NCI-H446 (cell line): ENCODE measurements around the gene CFAP157.

Experiments used
- DNase-seq, 2 experiments: peaks; one replicate each; lab custom pipeline; 2025; lab: John Stamatoyannopoulos, UW

CFAP157 gene

DNA sequence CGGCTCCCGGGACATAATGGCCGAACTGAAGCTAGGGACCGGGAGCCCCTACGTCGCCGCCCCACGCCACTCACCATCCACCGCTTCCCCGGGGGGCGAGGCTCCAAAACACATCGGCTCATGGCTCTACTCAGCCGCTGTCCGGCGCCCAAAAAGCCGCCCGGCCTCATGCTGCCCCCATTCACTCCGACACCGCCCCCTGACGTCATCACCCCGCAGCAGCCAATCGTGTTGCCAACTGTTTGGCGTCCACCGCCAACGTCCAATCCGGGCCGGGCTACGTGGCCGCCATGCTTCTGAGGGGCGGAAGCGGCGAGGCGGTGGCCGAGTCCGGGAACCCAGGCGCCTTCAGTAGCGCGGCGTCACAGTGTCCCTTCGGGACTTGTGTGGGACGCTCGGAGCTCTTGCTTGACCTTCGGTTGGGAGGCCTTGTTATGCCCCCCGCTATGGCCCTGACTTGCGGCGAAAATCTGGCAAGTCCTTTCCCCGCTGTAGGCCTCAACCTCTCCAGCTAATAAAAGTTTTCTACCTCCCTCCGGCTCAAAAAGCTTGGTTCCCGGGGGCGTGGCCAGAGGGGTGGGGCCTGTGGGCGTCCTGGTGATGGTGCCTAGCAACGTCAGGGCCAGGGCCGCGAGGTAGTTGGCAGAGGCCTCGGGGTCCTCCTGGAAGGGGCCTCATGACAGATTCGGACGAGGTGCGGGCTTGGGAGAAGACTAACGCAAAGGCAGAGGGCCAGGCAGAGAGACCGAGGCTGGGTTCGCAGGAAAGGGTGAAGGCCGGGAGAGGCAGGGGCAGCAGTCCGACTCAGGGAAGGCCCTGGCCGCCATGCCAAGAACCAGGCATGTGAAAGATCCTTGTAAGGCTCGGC lies 8.9 kb downstream of the CFAP157 start, which contains the start of the genes PTRH1 and TTC16:
PTRH1 (minus strand) TSS at position 194 of the 868 bp plus-strand sequence; CDS start at position 170, 24 bp downstream.
TTC16 (plus strand) TSS at position 610 of the 868 bp plus-strand sequence; CDS start at position 677, 67 bp downstream.
- peak; percentile 83 to 88 for DNase-seq

DNA sequence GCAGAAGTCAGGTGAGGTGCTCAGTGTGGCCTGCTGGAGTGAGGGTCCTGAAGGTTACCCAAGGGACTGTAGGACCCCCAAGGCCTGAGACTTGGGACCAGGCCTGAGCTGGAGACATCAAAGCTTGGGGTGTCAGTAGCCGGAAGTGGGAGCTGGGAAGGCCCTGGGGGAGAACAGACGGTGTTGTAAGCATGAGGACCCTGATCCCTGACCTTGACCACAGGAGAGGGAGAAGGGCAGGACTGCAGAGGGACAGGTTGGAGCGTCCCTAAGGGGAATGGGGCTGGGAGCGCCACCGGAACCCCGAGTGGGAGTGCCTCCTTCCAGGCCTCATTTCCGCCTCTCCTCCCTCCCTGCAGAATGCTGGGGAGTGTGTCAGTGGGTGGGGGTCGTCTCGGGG lies 9.6 kb downstream of the CFAP157 start:
- no peak for DNase-seq

DNA sequence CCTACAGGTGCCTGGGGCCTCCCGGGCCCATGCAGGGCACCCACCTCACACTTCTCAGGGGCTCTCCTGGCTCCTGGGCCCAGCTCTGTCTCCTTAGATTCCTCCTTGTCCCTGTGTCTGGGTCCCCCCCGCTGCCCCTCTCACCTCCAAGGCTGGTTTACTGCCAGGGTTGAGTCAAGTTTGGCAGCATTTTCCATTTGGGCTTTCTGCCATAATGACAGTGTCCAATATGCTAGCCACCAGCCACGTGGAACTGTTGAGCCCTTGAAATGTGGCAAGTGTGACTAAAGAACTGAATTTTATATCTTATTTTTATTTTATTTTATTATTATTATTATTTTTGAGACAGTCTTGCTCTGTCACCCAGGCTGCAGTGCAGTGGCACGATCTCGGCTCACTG lies 11.0 kb downstream of the CFAP157 start:
- peak in 1 of 2 experiments; percentile 58 for DNase-seq

DNA sequence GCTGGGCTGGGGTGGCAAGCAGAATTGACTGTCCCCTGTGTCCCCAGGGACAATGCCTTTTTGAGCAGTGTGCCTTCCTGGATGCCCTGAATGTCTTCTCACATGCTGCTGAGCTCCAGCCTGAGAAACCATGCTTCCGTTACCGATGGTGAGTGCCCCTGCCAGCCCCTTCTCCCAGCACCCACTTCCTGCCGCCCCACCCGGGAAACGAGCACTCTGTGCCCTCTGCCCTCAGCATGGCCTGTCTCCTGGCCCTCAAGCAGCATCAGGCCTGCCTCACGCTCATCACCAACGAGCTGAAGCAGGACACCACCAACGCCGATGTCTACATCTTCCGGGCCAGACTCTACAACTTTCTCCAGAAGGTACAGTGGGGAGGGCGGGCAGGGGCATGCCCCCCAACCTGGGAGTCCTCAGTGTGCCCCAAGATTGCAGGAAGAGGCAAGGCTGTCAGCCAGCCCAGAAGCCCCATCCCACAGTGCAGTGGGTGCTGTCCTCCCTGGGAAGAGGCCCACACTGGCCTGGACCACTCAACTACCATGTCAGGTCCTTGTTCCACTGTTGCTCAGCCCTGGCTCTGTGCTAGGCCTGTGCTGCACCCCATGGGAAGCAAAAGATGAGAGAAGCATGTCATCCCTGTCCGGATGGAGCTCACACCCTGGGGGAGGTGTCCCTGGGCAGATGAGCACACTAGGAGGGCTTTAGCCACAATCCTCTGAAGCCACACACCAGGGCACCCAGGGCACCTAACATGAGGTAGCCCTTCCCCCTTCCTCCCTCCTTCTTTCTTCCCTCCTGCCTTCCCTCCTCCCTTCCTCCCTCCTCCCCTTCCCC lies 13.5 kb downstream of the CFAP157 start:
- DNase-seq = no peak

DNA sequence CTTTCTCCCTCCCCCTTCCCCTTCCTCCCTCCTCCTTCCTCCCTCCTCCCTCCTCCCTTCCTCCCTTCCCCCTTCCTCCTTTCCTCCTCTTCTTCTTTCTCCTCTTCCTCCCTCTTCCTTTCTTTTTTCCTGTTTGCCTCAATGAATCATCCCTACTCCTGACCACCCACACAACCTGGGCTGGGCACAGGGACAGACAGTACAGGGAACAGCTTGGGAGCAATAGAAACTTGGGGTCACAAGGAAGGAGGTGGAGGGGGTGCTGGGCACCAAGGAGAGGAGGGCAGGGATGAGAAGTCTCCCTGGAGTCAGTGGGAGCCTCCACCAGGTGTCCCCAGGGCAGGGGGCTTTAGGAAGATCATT lies 14.1 kb downstream of the CFAP157 start:
- DNase-seq = no peak

DNA sequence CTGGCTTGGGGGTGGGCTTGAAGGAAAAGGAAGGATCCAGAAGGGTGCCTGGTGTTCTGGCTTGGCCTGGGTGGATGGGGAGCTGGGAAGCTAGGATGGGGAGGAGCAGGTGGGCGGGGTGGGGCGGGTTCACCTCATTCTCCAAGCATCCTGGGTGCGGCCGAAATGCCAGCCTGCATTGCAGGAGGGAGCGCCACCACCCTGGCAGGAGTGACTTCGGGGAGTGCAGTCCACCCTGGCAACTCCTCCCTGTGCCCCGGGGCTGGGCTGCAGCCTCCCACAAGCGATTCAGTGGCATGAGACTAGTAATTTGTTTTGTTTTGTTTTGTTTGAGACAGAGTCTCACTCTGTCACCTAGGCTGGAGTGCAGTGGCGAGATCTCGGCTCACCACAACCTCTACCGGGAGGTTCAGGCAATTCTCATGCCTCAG lies 14.6 kb downstream of the CFAP157 start:
- DNase-seq = no peak

DNA sequence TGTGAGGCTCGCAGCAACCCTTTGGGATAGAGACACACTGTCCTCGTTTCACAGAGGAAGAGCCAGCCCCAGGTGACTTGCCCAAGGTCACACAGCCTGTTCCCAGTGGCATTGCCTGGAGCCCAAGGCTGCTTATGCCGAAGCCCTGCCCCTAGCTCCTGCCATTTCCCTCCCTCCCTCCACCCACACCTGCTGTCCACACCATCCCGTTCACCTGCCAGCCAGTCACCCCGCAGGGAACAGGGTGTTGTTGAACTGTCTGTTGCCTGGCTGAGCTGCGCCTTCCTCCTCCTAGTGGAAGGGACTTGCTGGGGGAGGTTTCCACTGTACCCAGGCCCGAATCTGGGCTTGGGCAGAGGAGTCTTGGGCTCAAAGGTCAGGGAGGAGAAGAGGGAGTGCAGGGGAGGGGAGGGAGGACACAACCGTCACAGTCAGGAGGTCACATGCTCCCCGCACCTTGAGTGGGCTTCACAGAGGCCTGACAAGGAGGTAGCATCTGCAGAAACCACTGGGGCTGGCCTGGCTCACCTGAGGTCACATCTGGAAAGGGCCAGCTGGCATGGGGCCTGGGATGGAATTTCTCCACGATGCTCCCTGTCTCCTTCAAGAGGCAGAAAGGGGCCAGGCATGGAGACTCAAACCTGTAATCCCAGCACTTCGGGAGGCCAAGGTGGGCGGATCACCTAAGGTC lies 15.4 kb downstream of the CFAP157 start:
- no peak for DNase-seq

DNA sequence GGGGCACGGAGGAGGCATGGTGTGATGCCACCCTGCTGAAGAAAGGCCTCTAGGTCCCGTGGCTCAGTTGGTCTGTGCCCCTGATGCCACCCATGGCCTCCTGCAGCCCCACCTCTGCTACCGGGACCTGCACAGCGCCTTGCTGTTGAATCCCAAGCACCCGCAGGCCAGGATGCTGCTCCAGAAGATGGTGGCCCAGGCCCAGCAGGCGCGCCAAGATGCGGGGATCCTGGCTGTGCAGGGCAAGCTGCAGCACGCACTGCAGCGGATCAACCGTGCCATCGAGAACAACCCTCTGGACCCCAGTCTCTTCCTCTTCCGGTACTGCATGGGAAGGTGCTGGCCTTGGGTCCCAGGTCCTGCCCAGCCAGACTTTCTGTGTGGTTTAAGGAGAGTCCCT lies 16.2 kb downstream of the CFAP157 start:
- DNase-seq = no peak

DNA sequence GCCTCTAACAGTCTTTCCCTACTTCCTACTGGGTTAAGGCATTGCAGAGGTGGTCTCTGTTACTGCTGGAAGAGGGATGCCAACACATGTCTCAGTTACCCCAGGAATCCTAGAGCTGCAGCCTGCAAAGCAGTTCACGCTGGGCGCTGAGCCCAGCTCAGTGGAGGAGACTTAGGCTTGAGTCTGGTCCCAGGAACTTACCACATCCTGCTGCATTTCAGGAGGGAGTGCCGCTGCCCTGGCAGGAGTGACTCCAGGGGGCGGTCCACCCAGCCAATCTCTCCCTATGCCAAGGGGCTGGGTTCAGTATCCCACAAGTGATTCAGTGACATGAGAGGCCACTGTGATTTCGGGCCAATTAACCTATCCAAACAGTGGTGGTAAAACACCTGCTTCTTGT lies 16.7 kb downstream of the CFAP157 start:
- DNase-seq = peak in 1 of 2 experiments; percentile 17

DNA sequence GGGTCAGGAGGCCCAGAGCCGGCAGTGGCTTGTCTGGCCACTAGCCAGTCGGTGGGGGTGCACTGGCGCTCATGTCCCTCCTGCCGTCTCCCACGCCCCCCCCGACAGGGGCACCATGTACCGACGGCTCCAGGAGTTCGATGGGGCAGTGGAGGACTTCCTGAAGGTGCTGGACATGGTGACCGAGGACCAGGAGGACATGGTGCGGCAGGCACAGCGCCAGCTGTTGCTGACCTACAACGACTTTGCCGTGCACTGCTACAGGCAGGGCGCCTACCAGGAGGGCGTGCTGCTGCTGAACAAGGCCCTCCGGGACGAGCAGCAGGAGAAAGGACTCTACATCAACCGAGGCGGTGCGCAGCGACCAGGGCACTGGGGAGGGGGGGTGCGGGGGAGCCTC lies 17.2 kb downstream of the CFAP157 start:
- no peak for DNase-seq

DNA sequence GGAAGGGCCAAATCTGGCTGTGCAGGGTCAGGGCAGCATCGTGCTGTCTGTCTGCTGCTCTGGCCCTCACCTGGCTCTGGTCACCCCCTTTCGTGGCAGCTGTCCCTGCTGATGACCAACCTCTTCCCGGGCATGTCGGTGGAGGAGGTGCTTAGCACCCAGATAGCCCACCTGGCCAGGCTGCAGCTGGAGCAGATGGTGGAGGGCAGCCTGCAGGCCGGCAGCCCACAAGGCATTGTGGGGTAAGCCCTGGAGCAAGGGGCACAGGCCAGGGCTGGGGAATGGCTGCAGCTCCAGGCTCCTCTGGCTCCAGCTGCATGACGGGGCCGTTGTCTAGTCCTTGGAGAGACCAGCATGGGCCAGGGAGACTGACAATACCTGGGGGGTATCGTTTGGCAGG lies 20.1 kb downstream of the CFAP157 start:
- no peak for DNase-seq

DNA sequence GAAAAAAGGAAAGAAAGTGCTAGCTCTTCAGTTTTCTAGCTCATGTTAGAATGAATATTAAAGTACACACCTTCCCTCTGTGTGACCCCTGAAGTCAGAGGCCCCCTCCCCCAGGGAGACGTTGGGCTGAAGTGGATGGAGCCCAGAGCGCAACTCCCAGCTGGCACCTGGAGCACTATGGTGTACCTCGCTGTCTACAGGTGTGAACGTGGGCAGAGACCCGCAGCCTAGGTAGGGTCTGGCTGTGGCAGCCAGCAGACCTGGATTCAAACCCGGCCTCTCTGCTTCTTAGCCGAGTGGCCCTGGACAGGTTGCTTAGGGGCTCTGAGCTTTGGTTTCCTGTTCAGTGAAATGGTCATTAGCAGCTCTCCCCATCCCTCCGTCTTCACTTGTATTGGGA lies 22.0 kb downstream of the CFAP157 start:
- DNase-seq = no peak

DNA sequence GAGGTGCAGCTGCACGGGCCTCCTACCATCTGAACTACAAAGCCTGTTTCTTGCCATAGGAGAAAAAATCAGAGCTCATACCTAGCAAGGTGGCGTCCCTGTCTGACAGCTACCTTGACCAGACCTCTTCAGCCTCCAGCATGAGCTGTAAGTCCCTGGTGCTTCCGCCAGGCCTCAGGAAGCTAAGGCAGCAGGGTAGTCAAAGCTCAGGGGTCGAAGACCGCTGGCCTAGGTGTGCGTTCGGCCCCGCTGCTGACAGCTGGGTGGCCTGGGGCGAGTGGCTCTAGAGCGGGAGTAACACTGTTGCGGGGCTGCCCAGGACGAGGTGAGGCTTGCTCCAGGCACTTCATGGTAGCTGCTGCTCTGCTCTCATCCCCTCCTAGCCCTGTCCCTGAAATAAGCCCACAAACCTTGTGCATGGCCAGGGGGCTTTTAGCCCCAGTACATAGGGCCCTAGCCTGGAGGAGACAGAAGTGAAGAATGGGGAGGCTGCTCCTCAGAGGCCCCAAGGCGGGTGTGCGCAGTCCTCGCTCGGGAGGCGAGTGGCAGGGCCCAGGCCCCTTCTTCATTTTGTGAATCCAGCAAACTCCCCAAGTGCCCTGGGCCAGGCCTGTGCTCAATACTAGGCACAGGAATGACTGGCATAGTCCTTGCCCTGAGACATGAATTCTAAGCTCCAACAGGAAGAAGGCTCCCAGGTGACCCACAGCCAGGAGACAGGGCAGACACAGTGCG lies 22.9 kb downstream of the CFAP157 start:
- DNase-seq = no peak

DNA sequence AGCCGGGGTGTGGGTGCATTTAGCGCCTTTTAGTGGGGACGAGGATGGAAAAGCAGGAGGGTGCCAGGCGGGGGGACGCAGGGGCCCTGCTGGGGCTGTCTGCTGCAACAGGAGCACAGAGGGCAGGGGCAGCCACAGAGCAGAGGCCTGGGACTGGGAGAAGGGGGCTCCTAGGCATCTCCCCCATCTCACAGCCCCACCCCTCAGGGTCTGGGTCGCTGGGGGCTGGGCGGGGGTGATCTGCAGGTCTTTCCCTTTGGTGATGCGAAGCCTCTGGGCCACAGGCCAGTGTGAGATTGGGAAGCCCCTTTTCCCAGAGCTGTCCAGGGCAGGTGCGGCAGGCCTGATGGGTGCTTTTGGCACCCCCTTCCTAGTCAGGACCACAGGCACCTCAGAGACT lies 23.5 kb downstream of the CFAP157 start:
- DNase-seq = no peak

DNA sequence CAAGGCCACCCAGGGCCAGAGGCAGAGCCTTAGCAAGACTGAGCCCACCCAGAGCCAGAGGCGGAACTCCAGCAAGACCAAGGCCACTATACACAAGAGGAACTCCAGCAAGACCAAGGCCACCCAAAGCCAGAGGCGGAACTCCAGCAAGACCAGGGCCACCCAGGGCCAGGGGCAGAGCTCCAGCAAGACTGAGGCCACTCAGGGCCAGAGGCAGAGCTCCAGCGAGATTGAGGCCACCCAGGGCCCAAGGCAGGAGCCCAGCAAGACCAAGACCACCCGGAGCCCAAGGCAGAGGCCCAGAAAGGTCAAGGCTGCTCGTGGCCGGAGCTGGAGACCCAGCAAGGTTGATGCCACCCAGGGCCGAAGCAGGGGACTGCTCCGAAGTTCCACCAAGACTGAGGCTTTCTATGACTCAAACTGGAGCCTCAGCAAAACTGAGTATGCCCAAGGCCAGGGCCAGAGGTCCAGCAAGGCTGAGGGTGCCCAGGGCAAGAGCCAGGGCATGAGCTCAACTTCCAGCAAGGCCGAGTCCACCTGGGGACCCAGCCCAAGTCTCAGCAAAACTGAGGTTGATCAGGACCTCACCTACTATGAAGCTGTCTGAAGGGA lies 24.1 kb downstream of the CFAP157 start:
- DNase-seq = no peak

DNA sequence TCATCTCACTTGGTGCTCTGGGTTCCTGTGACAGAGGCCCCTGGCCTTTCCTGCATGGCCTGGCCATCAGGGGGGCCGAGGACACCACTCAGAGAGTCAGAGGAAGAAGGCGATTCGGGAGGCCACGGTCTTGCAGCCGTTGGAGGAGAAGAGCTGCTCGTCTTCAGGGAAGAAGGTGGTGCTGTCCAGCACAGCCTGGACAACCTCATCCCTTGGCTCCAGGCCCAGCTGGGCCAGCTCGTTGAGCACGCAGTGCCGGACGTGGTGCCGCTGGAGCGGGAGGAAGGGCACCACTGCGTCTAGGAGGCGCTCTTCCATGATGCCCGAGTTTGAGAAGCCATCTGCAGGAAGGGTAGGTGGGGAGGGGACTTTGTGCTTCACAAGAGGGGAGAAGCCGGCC lies 25.1 kb downstream of the CFAP157 start:
- no peak for DNase-seq

DNA sequence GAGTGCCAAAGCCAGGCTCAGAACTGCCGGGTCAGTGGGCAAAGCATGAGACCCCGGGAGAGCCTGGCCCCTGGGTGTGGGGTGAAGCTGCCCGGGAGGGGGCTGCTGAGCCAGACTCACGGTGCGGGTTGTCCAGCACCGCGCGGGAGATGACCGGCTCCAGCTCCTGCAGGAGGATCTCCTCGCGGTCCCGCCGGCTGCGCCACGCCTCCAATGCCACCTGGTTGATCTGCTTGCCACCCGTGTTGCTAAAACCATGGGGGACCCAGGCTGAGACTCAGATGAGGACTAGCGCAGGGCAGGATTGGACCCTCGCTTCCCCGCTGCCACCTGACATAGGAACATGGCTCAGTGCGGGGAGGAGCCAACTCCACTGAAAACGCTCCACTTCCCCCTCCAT lies 25.7 kb downstream of the CFAP157 start:
- no peak for DNase-seq

DNA sequence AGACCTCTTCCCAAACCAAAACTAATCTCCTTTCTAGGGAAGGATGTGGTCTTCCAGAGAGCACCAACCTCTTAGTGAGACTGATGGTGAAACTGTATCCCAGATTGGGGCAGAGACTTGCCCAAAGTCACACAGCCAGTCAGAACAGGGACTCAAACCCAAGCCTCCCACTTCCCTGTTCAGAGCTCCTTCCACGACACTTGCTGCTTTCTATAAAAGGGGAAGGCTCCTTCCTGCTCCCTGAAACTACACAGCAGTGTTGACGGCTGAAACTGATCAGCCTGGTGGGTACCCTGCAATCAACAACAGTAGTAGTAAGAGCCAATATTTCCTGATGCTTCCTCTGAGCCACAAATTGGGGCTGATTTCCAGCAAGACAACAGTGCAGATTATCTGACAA lies 26.8 kb downstream of the CFAP157 start:
- no peak for DNase-seq

DNA sequence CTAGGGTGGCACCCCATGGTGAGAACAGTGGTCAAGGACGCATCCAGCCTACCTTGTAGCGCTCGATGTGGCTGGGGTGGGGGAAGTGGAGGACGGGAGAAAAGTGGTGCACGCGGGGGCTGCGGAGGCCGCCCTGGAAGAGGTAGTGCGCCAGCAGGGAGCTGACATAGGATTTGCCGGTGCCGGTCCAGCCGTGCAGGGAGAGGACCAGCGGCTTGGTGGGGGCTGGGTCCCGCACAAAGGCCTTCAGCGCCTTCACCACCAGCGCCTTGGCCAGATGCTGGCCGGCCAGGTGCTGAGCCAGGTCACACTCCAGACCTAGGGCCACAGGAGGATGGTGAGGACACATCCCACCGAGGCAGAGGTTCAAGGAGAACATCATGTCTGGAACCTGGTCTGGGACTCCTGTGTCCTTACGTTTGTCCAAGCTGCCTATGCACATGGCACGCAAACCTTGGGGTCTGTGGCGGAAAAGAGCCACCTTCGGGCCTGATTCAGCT lies 27.5 kb downstream of the CFAP157 start:
- DNase-seq = no peak

DNA sequence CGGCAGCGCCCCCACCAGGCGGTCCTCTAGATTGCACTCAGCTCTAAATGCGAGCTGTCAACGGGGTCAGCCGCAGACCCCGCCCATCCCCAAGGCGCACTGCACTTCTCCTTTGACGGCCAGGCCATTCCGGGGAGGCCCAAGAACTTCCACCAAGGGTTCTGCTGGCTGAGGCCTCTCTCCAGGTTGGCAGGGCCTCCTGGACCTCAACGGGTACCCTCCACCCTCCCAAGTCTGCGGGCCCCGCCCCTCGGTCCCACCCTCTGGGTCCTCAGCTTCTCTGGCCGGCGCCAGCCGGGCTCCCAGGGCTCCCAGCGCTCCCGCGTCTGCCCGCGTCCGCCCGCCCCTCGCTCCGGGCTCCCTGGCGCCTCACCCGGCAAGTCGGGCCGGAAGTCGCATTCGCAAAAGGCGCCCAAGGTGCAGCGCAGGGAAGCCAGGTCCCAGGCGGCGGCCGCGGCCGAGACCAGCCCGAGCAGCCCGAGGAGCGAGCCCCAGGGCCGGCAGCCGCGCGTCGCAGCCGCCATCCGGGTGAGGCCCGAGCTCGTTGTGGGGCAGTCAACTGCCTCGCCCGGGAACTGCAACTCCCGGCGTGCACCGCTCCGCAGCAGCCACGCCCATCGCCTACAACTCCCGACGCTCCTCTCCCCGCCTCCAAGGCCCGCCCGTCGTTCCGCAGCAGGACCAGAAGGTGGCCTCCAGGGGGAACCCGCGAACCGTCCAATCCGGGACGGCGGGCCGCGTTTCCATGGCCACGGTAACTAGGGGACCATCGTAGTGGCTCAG lies 28.1 kb downstream of the CFAP157 start, which contains the start of gene TOR2A:
TOR2A (minus strand) TSS at position 548 of the 783 bp plus-strand sequence; CDS start at position 524, 24 bp downstream.
- peak; percentile 84 to 93 for DNase-seq
